ENCODE measurements around the gene SMAD6. TPM values are rescaled to one million over a fixed set of nuclear protein-coding genes. Genes with fewer than 3 reads are reported as not detected.

The SMAD6 gene
- total RNA-seq, 1 experiment from 2014 or later: 2.0 TPM

GRCh38 chr15:66703540-66703941, 1.5 kb downstream of the SMAD6 start:
- peak; percentile 64 for DNase-seq (ENCODE audit: low read depth)

GRCh38 chr15:66704019-66704802, 2.2 kb downstream of the SMAD6 start:
- no peak for DNase-seq (ENCODE audit: low read depth)

GRCh38 chr15:66704803-66705153, 2.7 kb downstream of the SMAD6 start:
- no peak for DNase-seq (ENCODE audit: low read depth)

- DNase-seq (ENCODE audit: low read depth): no peak
Measured at GRCh38 chr15:66705277-66706146, 3.5 kb downstream of the SMAD6 start.

GRCh38 chr15:66706225-66706732, 4.2 kb downstream of the SMAD6 start:
- DNase-seq (ENCODE audit: low read depth): peak; percentile 11

GRCh38 chr15:66706840-66707239, 4.8 kb downstream of the SMAD6 start:
- DNase-seq (ENCODE audit: low read depth): no peak

GRCh38 chr15:66707310-66708082, 5.5 kb downstream of the SMAD6 start:
- DNase-seq (ENCODE audit: low read depth): no peak

GRCh38 chr15:66708389-66708788, 6.4 kb downstream of the SMAD6 start:
- DNase-seq (ENCODE audit: low read depth): no peak

GRCh38 chr15:66709884-66710283, 7.8 kb downstream of the SMAD6 start:
- no peak for DNase-seq (ENCODE audit: low read depth)

GRCh38 chr15:66711260-66711659, 9.2 kb downstream of the SMAD6 start:
- no peak for DNase-seq (ENCODE audit: low read depth)

- DNase-seq (ENCODE audit: low read depth): no peak
Measured at GRCh38 chr15:66711862-66712261, 9.8 kb downstream of the SMAD6 start.

- DNase-seq (ENCODE audit: low read depth): no peak
Measured at GRCh38 chr15:66713843-66714508, 11.9 kb downstream of the SMAD6 start.

GRCh38 chr15:66714543-66714981, 12.5 kb downstream of the SMAD6 start:
- no peak for DNase-seq (ENCODE audit: low read depth)

- DNase-seq (ENCODE audit: low read depth): no peak
Measured at GRCh38 chr15:66715181-66715624, 13.2 kb downstream of the SMAD6 start.

- DNase-seq (ENCODE audit: low read depth): no peak
Measured at GRCh38 chr15:66715720-66716655, 14.0 kb downstream of the SMAD6 start.

- no peak for DNase-seq (ENCODE audit: low read depth)
Measured at GRCh38 chr15:66716656-66717020, 14.6 kb downstream of the SMAD6 start.

- DNase-seq (ENCODE audit: low read depth): no peak
Measured at GRCh38 chr15:66718220-66718988, 16.4 kb downstream of the SMAD6 start.

GRCh38 chr15:66719471-66719870, 17.4 kb downstream of the SMAD6 start:
- no peak for DNase-seq (ENCODE audit: low read depth)

GRCh38 chr15:66720206-66721010, 18.4 kb downstream of the SMAD6 start:
- DNase-seq (ENCODE audit: low read depth): peak; percentile 66
